ENCODE measurements around the gene REPIN1.

DNA sequence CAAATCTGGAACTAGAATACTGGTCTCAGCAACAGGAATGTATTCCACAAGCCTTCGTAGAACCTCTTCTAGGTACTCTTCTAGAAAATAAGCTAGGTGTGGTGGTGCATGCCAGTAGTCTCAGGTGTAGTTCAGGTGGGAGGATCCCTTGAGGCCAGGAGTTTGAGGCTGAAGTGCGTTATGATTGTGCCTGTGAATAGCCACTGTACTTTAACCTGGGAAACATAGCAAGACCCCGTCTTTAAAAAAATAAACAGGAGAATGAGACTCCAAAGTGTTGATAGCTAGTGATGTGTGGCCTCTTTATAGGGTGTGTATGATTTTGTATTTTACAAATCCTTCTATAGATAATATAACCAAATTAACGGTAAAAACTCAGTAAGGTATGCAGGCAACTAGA lies 9.0 kb downstream of the REPIN1 start:
- peak in 1 of 3 donors; percentile 27 for TF ChIP-seq POLR2AphosphoS5 (IDR thresholded peaks at IDR 0.05)
- TF ChIP-seq, protein P1, sequence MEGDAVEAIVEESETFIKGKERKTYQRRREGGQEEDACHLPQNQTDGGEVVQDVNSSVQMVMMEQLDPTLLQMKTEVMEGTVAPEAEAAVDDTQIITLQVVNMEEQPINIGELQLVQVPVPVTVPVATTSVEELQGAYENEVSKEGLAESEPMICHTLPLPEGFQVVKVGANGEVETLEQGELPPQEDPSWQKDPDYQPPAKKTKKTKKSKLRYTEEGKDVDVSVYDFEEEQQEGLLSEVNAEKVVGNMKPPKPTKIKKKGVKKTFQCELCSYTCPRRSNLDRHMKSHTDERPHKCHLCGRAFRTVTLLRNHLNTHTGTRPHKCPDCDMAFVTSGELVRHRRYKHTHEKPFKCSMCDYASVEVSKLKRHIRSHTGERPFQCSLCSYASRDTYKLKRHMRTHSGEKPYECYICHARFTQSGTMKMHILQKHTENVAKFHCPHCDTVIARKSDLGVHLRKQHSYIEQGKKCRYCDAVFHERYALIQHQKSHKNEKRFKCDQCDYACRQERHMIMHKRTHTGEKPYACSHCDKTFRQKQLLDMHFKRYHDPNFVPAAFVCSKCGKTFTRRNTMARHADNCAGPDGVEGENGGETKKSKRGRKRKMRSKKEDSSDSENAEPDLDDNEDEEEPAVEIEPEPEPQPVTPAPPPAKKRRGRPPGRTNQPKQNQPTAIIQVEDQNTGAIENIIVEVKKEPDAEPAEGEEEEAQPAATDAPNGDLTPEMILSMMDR (IDR thresholded peaks at IDR 0.05), result no peak
